Endothelial cell of umbilical vein (primary cell): ENCODE results near the gene CCR5AS.

Experiments used
- BruUV-seq: library from RNA; stranded (reverse); fragments of 400-500 nt; replicated peaks from 2 replicates; lab custom pipeline; 2021; lab: Mats Ljungman, UMichigan
- CTCF ChIA-PET: fragments of 300-600, 350-600 bp; sonication (Branson Sonifier 250); formaldehyde crosslinking; loops from one replicate; lab custom pipeline; 2021; ENCODE audit warnings: antibody characterized with exemption, inconsistent platforms; lab: Charles Lee
- POLR2A ChIA-PET: fragments of 300-600, 350-600 bp; sonication (Branson Sonifier 250); formaldehyde crosslinking; loops from one replicate; lab custom pipeline; 2021; ENCODE audit warnings: antibody characterized with exemption, inconsistent platforms; lab: Charles Lee
- DNase-seq: peaks from one replicate; pipeline ENCODE4 v3.0.0-alpha.2; 2011; ENCODE audit warnings: low read depth, low spot score
- FAIRE-seq: peaks from 2 replicates; lab custom pipeline; 2011; peaks lifted over from hg19 to GRCh38; lab: Jason Lieb, UNC
- H2AFZ ChIP-seq: 2 replicates; pipeline ENCODE4 v1.6.0; 2012; ENCODE audit warnings: low read depth, low read length, control low read depth, inconsistent platforms
- H3K27ac ChIP-seq: 2 replicates; pipeline ENCODE4 v1.5.1; 2011; ENCODE audit warnings: low read depth, mild to moderate bottlenecking, control low read depth, low read length, moderate library complexity; ENCODE audit not compliant: insufficient read depth
- H3K27me3 ChIP-seq, 2 experiments: 2 replicates each; pipeline versions ENCODE4 v1.6.0 to v1.6.1; 2011; ENCODE audit warnings: low read length in 2 of 2, mixed read lengths in 1 of 2; ENCODE audit not compliant: control insufficient read depth in 2 of 2, insufficient read depth in 2 of 2
- H3K36me3 ChIP-seq, 2 experiments: 2 replicates in 1 of 2; 3 replicates in 1 of 2; pipeline ENCODE4 v1.5.1; 2011; ENCODE audit warnings: low read length in 2 of 2, mild to moderate bottlenecking in 1 of 2, moderate library complexity in 1 of 2; ENCODE audit not compliant: control insufficient read depth in 2 of 2, insufficient read depth in 2 of 2; ENCODE audit errors: extremely low read depth in 1 of 2
- H3K4me1 ChIP-seq: 3 replicates; pipeline ENCODE4 v1.5.1; 2011; ENCODE audit warnings: mild to moderate bottlenecking, low read length; ENCODE audit not compliant: control insufficient read depth, insufficient read depth; ENCODE audit errors: extremely low read depth
- H3K4me2 ChIP-seq: 2 replicates; pipeline ENCODE4 v1.6.1; 2011; ENCODE audit warnings: low read length, control low read depth, mixed read lengths; ENCODE audit not compliant: insufficient read depth
- H3K4me3 ChIP-seq, 3 experiments: fragments of 200-600 bp in 1 of 3; sonication (generic), shearing (Covaris generic) in 1 of 3; replicated peaks in 1 of 3; 2 replicates each; pipeline ENCODE4 v1.5.1; 2011 to 2016; ENCODE audit warnings: control low read depth in 3 of 3, low read length in 3 of 3, mild to moderate bottlenecking in 2 of 3, inconsistent platforms in 1 of 3, low read depth in 1 of 3, moderate library complexity in 1 of 3; ENCODE audit not compliant: insufficient read depth in 1 of 3
- H3K79me2 ChIP-seq: 2 replicates; pipeline ENCODE4 v1.6.0; 2012; ENCODE audit warnings: low read length, inconsistent platforms; ENCODE audit not compliant: control insufficient read depth, insufficient read depth
- H3K9ac ChIP-seq: replicated peaks from 2 replicates; pipeline ENCODE3; 2011; ENCODE audit warnings: low read length, control low read depth; ENCODE audit not compliant: insufficient read depth; ENCODE audit errors: extremely low read depth
- H3K9me1 ChIP-seq: replicated peaks from 3 replicates; pipeline ENCODE4 v1.6.0; 2011; ENCODE audit warnings: mild to moderate bottlenecking, low read length; ENCODE audit not compliant: control insufficient read depth, insufficient read depth; ENCODE audit errors: extremely low read depth
- H3K9me3 ChIP-seq: replicated peaks from 2 replicates; pipeline ENCODE4 v1.5.1; 2012; ENCODE audit warnings: low read length, inconsistent platforms; ENCODE audit not compliant: control insufficient read depth, insufficient read depth
- H4K20me1 ChIP-seq: replicated peaks from 2 replicates; pipeline ENCODE3; 2011; ENCODE audit warnings: mild to moderate bottlenecking, low read length; ENCODE audit not compliant: control insufficient read depth, insufficient read depth; ENCODE audit errors: extremely low read depth
- EZH2 ChIP-seq: IDR thresholded peaks from 2 replicates; pipeline ENCODE4 v1.6.1; 2012; ENCODE audit warnings: borderline replicate concordance, low read depth, mild to moderate bottlenecking, moderate library complexity, low read length, inconsistent platforms; ENCODE audit not compliant: severe bottlenecking
- FOS ChIP-seq: IDR thresholded peaks from 2 replicates; pipeline ENCODE4 v1.6.1; 2011; ENCODE audit warnings: mild to moderate bottlenecking, low read length, moderate library complexity, borderline replicate concordance; ENCODE audit not compliant: insufficient read depth
- GATA2 ChIP-seq: IDR thresholded peaks from 2 replicates; pipeline ENCODE4 v1.7.0; 2011; ENCODE audit warnings: low read depth, mild to moderate bottlenecking, moderate library complexity, mixed read lengths, low read length; ENCODE audit not compliant: insufficient read length, insufficient read depth
- JUN ChIP-seq: IDR thresholded peaks from 2 replicates; pipeline ENCODE4 v1.6.1; 2011; ENCODE audit warnings: borderline replicate concordance, low read depth; ENCODE audit not compliant: insufficient read length, insufficient read depth
- POLR2AphosphoS5 ChIP-seq: IDR thresholded peaks from 2 replicates; pipeline ENCODE4 v1.6.1; 2012; ENCODE audit warnings: low read depth, mild to moderate bottlenecking, control low read depth, low read length, moderate library complexity; ENCODE audit not compliant: insufficient read depth
- dilution Hi-C: fragments of 300-500 bp; cut with MboI; formaldehyde crosslinking; loops from one replicate; pipeline ENCODE4 v1.15.0; 2019; ENCODE audit warnings: low sequenced_read_pairs; ENCODE audit not compliant: extremely low pct_ligation_motif_present
- intact Hi-C: fragments of 100-400 bp; cut with micrococcal nuclease; formaldehyde crosslinking; loops from one replicate; pipeline ENCODE4 v1.10.0; 2022
- TF ChIP-seq, protein P1 (sequence below): IDR thresholded peaks from 2 replicates; pipeline ENCODE4 v1.6.1; 2011; ENCODE audit not compliant: insufficient read depth, insufficient read length
- TF ChIP-seq, protein P2 (sequence below), 2 donors: IDR thresholded peaks; 1 replicate in 1 of 2; 2 replicates in 1 of 2; pipeline ENCODE4 v1.5.1; 2011; ENCODE audit warnings: low read length in 2 of 2, mild to moderate bottlenecking in 2 of 2, moderate library complexity in 2 of 2, control low read depth in 1 of 2, inconsistent platforms in 1 of 2, low read depth in 1 of 2; ENCODE audit not compliant: insufficient read depth in 1 of 2; ENCODE audit errors: extremely low read depth in 1 of 2

Gene CCR5AS

DNA sequence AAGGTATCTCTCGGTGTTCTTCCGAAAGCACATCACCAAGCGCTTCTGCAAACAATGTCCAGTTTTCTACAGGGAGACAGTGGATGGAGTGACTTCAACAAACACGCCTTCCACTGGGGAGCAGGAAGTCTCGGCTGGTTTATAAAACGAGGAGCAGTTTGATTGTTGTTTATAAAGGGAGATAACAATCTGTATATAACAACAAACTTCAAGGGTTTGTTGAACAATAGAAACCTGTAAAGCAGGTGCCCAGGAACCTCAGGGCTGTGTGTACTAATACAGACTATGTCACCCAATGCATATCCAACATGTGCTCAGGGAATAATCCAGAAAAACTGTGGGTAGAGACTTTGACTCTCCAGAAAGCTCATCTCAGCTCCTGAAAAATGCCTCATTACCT is 48.4 kb downstream of the CCR5AS start:
- no peak overlapping the region for H3K4me3 ChIP-seq
- CTCF ChIA-PET, result interaction anchor here (1.5 kb wide), 1 partner anchor 20 kb away, joined by 4 read pairs; no protein-coding TSS in a partner anchor
- DNase-seq (no peak), FAIRE-seq (no peak)
- no peaks in the 10 kb centered on the region for H3K4me1 ChIP-seq
- H3K27me3 ChIP-seq, result peaks cover 7 to 12% of the 10 kb centered on the region in 2 experiments
- POLR2A ChIA-PET, result no interaction called here
- no peaks in the 10 kb centered on the region for H4K20me1 ChIP-seq
- TF ChIP-seq, protein P1, sequence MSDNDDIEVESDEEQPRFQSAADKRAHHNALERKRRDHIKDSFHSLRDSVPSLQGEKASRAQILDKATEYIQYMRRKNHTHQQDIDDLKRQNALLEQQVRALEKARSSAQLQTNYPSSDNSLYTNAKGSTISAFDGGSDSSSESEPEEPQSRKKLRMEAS, result no peak
- TF ChIP-seq JUN (no peak), GATA2 (no peak), EZH2 (no peak), POLR2AphosphoS5 (no peak), FOS (no peak)
- TF ChIP-seq, protein P2, sequence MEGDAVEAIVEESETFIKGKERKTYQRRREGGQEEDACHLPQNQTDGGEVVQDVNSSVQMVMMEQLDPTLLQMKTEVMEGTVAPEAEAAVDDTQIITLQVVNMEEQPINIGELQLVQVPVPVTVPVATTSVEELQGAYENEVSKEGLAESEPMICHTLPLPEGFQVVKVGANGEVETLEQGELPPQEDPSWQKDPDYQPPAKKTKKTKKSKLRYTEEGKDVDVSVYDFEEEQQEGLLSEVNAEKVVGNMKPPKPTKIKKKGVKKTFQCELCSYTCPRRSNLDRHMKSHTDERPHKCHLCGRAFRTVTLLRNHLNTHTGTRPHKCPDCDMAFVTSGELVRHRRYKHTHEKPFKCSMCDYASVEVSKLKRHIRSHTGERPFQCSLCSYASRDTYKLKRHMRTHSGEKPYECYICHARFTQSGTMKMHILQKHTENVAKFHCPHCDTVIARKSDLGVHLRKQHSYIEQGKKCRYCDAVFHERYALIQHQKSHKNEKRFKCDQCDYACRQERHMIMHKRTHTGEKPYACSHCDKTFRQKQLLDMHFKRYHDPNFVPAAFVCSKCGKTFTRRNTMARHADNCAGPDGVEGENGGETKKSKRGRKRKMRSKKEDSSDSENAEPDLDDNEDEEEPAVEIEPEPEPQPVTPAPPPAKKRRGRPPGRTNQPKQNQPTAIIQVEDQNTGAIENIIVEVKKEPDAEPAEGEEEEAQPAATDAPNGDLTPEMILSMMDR (IDR thresholded peaks at IDR 0.05; ENCODE audit: extremely low read depth in 1 of 2, insufficient read depth in 1 of 2, low read depth in 1 of 2, low read length in 2 of 2), result no peak
- no peak overlapping the region for H3K4me2 ChIP-seq
- H2AFZ ChIP-seq, result no peak overlapping the region
- no TSS peak for BruUV-seq
- no peaks in the 10 kb centered on the region for H3K36me3 ChIP-seq
- dilution Hi-C loops (no loop called here), intact Hi-C loops (no loop called here)
- H3K9ac ChIP-seq, result no peak overlapping the region
- H3K9me1 ChIP-seq, result no peaks in the 10 kb centered on the region
- no peaks in the 10 kb centered on the region for H3K9me3 ChIP-seq
- no peak overlapping the region for H3K27ac ChIP-seq
- no peaks in the 10 kb centered on the region for H3K79me2 ChIP-seq
